ENCODE data around the gene CD2BP2. TPM values are rescaled to one million over a fixed set of nuclear protein-coding genes. Genes with fewer than 3 reads are reported as not detected.
"Not testable (repeated sequence)": the region's sequence is repeated elsewhere in the genome, so short reads cannot be mapped to it uniquely, and the experiment has no call there.

The CD2BP2 gene
- total and polyA plus RNA-seq, 12 donors: 27.5 to 95.8 (median 73.0) TPM

GRCh38 chr16:30340621-30341020 lies 14.5 kb downstream of the CD2BP2 start:
- no peak for TF ChIP-seq POLR2A (IDR thresholded peaks at IDR 0.05)
- TF ChIP-seq, protein P1, sequence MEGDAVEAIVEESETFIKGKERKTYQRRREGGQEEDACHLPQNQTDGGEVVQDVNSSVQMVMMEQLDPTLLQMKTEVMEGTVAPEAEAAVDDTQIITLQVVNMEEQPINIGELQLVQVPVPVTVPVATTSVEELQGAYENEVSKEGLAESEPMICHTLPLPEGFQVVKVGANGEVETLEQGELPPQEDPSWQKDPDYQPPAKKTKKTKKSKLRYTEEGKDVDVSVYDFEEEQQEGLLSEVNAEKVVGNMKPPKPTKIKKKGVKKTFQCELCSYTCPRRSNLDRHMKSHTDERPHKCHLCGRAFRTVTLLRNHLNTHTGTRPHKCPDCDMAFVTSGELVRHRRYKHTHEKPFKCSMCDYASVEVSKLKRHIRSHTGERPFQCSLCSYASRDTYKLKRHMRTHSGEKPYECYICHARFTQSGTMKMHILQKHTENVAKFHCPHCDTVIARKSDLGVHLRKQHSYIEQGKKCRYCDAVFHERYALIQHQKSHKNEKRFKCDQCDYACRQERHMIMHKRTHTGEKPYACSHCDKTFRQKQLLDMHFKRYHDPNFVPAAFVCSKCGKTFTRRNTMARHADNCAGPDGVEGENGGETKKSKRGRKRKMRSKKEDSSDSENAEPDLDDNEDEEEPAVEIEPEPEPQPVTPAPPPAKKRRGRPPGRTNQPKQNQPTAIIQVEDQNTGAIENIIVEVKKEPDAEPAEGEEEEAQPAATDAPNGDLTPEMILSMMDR (IDR thresholded peaks at IDR 0.05): no peak
- Histone ChIP-seq H3K36me3 (replicated peaks in 1 of 2) (no peaks in the 10 kb centered on the region), H3K9me3 (replicated peaks in 1 of 3) (no peaks in the 10 kb centered on the region), H3K27ac (no peak overlapping the region), H3K4me1 (replicated peaks in 1 of 2) (peaks cover 6% of the 10 kb centered on the region in 2 donors), H3K4me3 (no peak overlapping the region), H3K27me3 (no peaks in the 10 kb centered on the region)
- peak in 1 of 7 donors; percentile 52 for DNase-seq
- 90 to 93% (median 91%) methylated on average over 13 of the region's 13 CpGs for WGBS, 4 donors
- intact Hi-C loops (cut with DNase I): no loop called here

GRCh38 chr16:30338715-30339114 lies 16.4 kb downstream of the CD2BP2 start:
- WGBS, 4 donors: 31 to 51% (median 47%) methylated on average over 3 to 4 of the region's 5 CpGs

DNA sequence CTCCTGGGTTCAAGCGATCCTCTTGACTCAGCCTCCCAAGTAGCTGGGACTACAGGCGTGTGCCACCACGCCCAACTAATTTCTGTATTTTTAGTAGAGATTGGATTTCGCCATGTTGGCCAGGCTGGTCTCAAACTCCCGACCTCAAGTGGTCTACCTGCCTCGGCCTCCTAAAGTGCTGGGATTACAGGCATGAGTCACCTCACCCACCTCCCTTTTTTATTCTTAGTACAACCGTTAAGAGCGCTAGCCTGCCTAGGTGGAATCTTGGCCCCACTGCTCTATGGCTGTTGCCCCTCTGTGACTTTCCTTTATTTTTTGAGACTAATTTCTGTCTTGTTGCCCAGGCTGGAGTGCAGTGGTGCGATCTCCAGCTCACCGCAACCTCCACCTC lies 17.1 kb downstream of the CD2BP2 start:
- 92 to 97% (median 94%) methylated on average over 9 to 10 of the region's 10 CpGs for WGBS, 4 donors
- intact Hi-C loops (cut with DNase I); H3K9me3 ChIP-seq (replicated peaks in 1 of 3); H3K36me3 ChIP-seq (replicated peaks in 1 of 2); H3K4me1 ChIP-seq (replicated peaks in 1 of 2); H3K27me3 ChIP-seq; H3K4me3 ChIP-seq; DNase-seq: not testable (repeated sequence)
- H3K27ac ChIP-seq: peak overlapping the region in 1 of 5 donors; percentile 37

More at GRCh38 chr16:30338715-30339114, 16.4 kb downstream of the CD2BP2 start:
- H3K27me3 ChIP-seq; intact Hi-C loops (cut with DNase I); H3K36me3 ChIP-seq (replicated peaks in 1 of 2); H3K9me3 ChIP-seq (replicated peaks in 1 of 3); H3K4me1 ChIP-seq (replicated peaks in 1 of 2); H3K4me3 ChIP-seq: not testable (repeated sequence)
- peak overlapping the region in 2 of 5 donors; percentile 37 to 62 for H3K27ac ChIP-seq
- peak in 1 of 7 donors; percentile 21 for DNase-seq

DNA sequence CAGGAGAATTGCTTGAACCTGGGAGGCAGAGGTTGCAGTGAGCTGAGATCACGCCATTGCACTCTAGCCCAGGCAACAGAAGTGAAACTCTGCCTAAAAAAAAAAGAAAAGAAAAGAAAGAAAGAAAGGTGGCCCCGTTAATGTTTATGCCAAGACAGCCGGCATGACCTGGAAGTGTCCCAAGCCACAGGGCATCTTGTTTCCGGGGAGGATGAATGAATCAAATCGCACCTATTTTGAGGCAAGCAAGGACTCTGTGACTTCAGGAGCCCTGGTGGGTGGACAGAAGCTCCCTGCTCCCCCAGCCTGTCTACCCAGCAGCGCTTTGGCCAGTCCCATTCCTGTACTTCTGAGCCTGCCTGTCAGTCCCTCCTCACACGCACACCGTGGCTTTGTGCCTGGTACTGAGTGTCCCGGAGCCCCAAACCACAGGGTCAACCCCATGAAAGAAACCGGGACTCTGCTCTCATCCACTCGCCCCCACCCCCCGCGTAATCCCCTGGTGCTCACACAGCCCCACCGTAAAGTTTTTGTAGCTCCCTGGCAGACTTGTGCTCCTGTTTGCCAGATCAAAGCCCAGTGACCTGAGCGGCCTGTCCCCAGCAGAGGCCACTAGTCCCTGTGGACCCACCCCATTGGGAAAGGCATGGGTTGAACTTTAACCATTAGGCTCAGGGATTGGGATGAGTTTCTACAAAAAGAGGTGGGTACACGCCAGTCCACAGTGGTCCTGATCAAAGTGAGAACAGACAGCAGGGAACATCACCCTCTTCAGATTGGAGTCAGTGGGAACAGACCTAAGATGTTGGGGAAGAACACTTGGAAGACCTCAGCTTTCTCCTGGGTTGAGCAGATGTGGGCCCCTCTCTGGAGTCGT lies 19.3 kb downstream of the CD2BP2 start:
- DNase-seq: peak in 5 of 7 donors; percentile 43 to 64 (median 64)
- no peaks in the 10 kb centered on the region for H3K9me3 ChIP-seq (replicated peaks in 1 of 3)
- WGBS, 4 donors: 15 to 35% (median 32%) methylated on average over 7 to 17 of the region's 17 CpGs
- peak overlapping the region in 2 of 4 donors; percentile 61 to 93 for H3K4me3 ChIP-seq
- TF ChIP-seq, protein P1 (IDR thresholded peaks at IDR 0.05): no peak
- TF ChIP-seq POLR2A (IDR thresholded peaks at IDR 0.05): no peak
- no peaks in the 10 kb centered on the region for H3K27me3 ChIP-seq
- H3K4me1 ChIP-seq (replicated peaks in 1 of 2): peaks cover 6 to 7% of the 10 kb centered on the region in 2 donors
- no peaks in the 10 kb centered on the region for H3K36me3 ChIP-seq (replicated peaks in 1 of 2)
- intact Hi-C loops (cut with DNase I): no loop called here
- H3K27ac ChIP-seq: peak overlapping the region in 4 of 5 donors; percentile 92 to 98 (median 94)

GRCh38 chr16:30335028-30335597 lies 20.0 kb downstream of the CD2BP2 start:
- peak; percentile 57 to 95 for TF ChIP-seq POLR2A (IDR thresholded peaks at IDR 0.05)
- Histone ChIP-seq H3K27ac (peak overlapping the region; percentile 82 to 98 (median 93)), H3K4me3 (peak overlapping the region in 2 of 4 donors; percentile 61 to 93)
- H3K36me3 ChIP-seq (replicated peaks in 1 of 2); H3K27me3 ChIP-seq; H3K9me3 ChIP-seq (replicated peaks in 1 of 3); H3K4me1 ChIP-seq (replicated peaks in 1 of 2); intact Hi-C loops (cut with DNase I): not testable (repeated sequence)
- 0 to 1% (median 0%) methylated on average over 3 to 68 of the region's 70 CpGs for WGBS, 4 donors
- DNase-seq: peak; percentile 84 to 89 (median 88)

DNA sequence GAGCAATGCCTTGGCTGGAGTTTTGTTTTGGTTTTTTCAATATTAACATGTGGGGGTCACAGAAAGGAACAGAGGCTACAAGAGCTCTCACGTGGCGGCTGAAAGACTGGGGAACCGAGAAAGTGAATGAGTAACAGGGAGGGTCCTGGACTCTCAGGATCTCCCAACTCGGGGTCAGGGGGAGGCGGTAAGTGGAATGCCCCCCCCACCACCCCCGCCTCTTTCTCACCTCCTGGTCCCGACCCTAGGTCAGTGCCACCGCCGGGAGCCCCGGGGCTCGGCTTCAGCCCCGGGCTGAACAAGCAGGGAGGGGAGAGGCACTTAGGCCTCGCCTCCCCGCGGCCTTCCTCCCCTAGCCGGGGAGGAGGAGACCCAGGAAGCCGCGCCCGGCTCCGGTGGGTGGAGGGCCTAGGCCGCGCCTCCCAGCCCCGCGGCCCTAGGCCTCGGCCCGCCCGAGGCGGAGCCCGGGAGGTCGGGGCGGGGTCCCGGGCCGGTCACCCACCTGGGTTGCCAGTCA lies 20.6 kb downstream of the CD2BP2 start:
- WGBS, 4 donors: 0% methylated on average over 6 to 23 of the region's 33 CpGs
- H3K4me3 ChIP-seq: peak overlapping the region in 2 of 4 donors; percentile 61 to 93
- H3K4me1 ChIP-seq (replicated peaks in 1 of 2); intact Hi-C loops (cut with DNase I); H3K27me3 ChIP-seq; H3K36me3 ChIP-seq (replicated peaks in 1 of 2); H3K9me3 ChIP-seq (replicated peaks in 1 of 3): not testable (repeated sequence)
- peak overlapping the region; percentile 82 to 98 (median 93) for H3K27ac ChIP-seq
- DNase-seq: peak; percentile 77 to 86 (median 84)

DNA sequence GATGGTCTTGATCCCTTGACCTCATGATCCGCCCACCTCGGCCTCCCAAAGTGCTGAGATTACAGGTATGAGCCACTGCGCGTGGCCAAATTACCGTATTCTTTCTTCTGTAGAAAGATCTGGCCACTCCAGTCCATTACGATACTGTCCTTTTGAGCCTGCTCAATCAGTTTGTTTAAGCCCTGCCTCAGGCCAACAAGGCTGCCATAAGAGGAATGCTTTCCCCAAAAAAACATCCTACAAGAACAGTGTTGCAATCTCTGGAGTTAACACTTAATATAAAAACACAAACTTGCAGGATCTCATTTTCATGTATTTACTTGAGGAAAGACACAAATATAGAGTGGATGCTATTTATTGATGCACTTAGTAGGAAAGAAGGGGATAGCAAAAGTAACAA lies 30.9 kb downstream of the CD2BP2 start:
- WGBS, 4 donors: 90 to 95% (median 92%) methylated on average over 6 of the region's 6 CpGs

DNA sequence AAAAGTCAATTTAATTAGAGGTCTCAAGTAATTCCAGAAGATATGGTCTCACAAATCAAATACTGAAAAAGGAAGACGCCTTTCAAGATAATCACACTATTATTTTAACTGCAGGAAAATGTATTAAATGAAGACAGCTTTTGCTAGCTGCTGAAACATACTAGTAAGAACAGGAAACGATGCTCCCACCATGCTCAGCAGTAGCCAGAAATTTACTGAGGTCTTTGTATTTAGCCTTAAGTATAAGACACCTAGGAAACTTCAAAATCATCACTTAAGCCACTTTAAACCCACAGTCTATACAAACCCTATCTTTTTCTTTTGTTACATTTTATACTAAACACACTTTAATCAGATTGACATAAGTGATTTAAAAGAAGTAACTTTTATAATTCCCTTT lies 36.5 kb downstream of the CD2BP2 start:
- H3K27ac ChIP-seq; H3K4me3 ChIP-seq; H3K36me3 ChIP-seq (replicated peaks in 1 of 2); DNase-seq; intact Hi-C loops (cut with DNase I); H3K9me3 ChIP-seq (replicated peaks in 1 of 3); H3K27me3 ChIP-seq; H3K4me1 ChIP-seq (replicated peaks in 1 of 2): not testable (repeated sequence)
- WGBS, 4 donors: 59 to 83% (median 69%) methylated on average over 2 of the region's 2 CpGs

More for the DNA sequence above, 30.9 kb downstream of the CD2BP2 start:
- H3K4me3 ChIP-seq; H3K36me3 ChIP-seq (replicated peaks in 1 of 2); H3K4me1 ChIP-seq (replicated peaks in 1 of 2); H3K27ac ChIP-seq; H3K27me3 ChIP-seq; H3K9me3 ChIP-seq (replicated peaks in 1 of 3); DNase-seq; intact Hi-C loops (cut with DNase I): not testable (repeated sequence)

All from adrenal gland (tissue), 12 donors.